T-helper 17 cell (primary cell): Measurements from ENCODE around the gene IGF1R. TPM values are rescaled to one million over a fixed set of nuclear protein-coding genes. Genes with fewer than 3 reads are reported as not detected.
"Not testable (repeated sequence)": the region's sequence is repeated elsewhere in the genome, so short reads cannot be mapped to it uniquely, and the experiment has no call there.

Experiments
- ATAC-seq: fragments of 150-1000 bp; cut with Tn5 transposase; 2 replicates; pipeline ENCODE4 v1.10.0; 2021; ENCODE audit warnings: mild to moderate bottlenecking, moderate library complexity
- DNase-seq, 3 donors: peaks; one replicate each; pipeline versions ENCODE4 v3.0.0 to v3.0.0-alpha.2; 2020 to 2021
- H3K9me3 ChIP-seq: one replicate; pipeline ENCODE4 v1.7.0; 2013; ENCODE audit warnings: low read length, mild to moderate bottlenecking; ENCODE audit not compliant: control insufficient read depth, poor library complexity, severe bottlenecking
- H3K27ac Mint-ChIP-seq: one replicate; pipeline ENCODE4 v1.8.0; 2022; ENCODE audit warnings: mild to moderate bottlenecking, moderate library complexity, mixed read lengths
- H3K27me3 Mint-ChIP-seq: one replicate; pipeline ENCODE4 v1.8.0; 2022; ENCODE audit warnings: mixed read lengths
- H3K36me3 Mint-ChIP-seq: one replicate; pipeline ENCODE4 v1.8.0; 2022; ENCODE audit warnings: low read depth, mixed read lengths
- H3K4me1 Mint-ChIP-seq: one replicate; pipeline ENCODE4 v1.8.0; 2022; ENCODE audit warnings: mild to moderate bottlenecking, mixed read lengths
- H3K4me3 Mint-ChIP-seq: one replicate; pipeline ENCODE4 v1.8.0; 2022; ENCODE audit warnings: mild to moderate bottlenecking, moderate library complexity, mixed read lengths
- total RNA-seq, 4 donors: library from RNA in 2 of 4; stranded (reverse) in 2 of 4; gene quantifications; one replicate each; pipeline ENCODE4 v1.2.3 and lab custom pipeline; 2022 to 2026

Gene IGF1R
- total RNA-seq (10 to 100 TPM; 13.7 to 27.1 TPM), total RNA-seq (lab: John Stamatoyannopoulos, UW) (10.5 to 13.6 reads per million in 2 donors)

DNA sequence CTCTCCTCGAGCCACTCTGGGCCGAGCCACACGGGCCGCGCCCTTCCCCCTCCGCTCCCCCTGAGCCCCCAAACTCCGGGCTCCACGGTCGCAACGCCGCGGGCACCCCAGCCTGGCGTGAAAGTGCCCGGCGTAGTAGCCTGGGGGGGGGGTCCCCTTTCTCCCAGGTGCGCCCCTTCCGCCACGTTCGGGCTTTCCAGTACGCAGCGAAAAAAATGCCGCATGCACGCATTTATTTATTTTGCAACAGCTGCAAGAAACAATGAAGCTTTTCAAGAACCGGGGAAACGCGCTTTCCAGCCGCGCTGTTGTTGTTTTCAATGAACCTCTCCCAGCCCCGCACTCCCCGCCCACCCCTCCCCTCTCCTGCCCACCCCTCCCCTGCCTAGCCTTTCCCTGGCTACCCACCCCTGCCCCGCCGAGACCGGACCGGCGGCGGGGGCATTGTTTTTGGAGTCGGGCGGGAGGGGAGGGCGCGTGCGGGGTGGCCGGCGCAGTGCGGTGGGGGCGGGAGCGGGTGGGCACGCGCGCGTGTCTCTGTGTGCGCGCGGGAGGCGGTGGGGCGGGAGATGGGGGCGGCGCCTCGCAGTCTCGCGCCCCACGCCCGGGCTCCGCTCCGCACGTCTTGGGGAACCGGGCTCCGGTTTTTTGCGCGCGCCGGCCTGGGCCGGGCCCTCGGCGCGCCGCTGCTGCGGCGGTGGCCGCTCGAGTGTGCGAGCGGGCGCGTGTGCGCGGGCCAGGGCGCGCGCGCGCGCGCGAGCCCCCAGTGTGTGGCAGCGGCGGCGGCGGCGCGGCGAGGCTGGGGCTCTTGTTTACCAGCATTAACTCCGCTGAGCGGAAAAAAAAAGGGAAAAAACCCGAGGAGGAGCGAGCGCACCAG is at the start of gene IGF1R:
Gene IGF1R, plus strand, starts transcription at position 766 of the 880 bp plus-strand sequence. CDS start 1,043 bp downstream, outside the sequence.
- H3K27ac Mint-ChIP-seq, result peak within 1 kb of the TSS; percentile 51
- H3K9me3 ChIP-seq, result peaks cover 2% of the 10 kb centered on the region
- H3K4me3 Mint-ChIP-seq, result peak within 1 kb of the TSS; percentile 87
- peaks cover 34% of the 10 kb centered on the region for H3K27me3 Mint-ChIP-seq
- H3K36me3 Mint-ChIP-seq, result peaks cover 2% of the 10 kb centered on the region
- H3K4me1 Mint-ChIP-seq, result peaks cover 21% of the 10 kb centered on the region
- DNase-seq (peak; percentile 63 to 89 (median 71)), ATAC-seq (peak; percentile 82)

- H3K27me3 Mint-ChIP-seq, result peaks cover 24% of the 10 kb centered on the region
- peak overlapping the region; percentile 92 for H3K4me3 Mint-ChIP-seq
- no peak for DNase-seq
- peaks cover 9% of the 10 kb centered on the region for H3K4me1 Mint-ChIP-seq
- H3K36me3 Mint-ChIP-seq, result no peaks in the 10 kb centered on the region
- H3K9me3 ChIP-seq, result no peaks in the 10 kb centered on the region
- ATAC-seq, result peak; percentile 64
- peak overlapping the region; percentile 91 for H3K27ac Mint-ChIP-seq
Measured at GRCh38 chr15:98599909-98600691, 48.2 kb upstream of the IGF1R start.

DNA sequence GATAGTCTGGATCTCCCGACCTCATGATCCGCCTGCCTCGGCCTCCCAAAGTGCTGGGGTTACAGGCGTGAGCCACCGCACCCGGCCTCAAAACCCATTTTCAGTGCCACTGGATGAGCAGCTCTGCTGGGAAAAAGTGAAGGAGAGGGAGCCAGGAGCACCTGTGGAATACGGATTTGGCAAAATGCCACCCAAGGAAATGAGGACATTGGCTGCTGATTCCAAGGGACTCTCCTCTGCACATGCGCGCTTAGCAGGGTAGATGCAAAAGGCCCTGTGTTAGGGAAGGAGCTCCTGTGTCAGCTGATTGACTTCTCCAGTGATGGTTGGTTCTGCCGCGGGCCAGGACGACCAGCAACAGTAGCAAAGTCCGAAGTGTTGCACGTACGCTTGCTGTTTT is 43.4 kb upstream of the IGF1R start:
- Mint-ChIP-seq H3K27me3 (peaks cover 15% of the 10 kb centered on the region), H3K27ac (no peak overlapping the region), H3K4me3 (no peak overlapping the region), H3K36me3 (no peaks in the 10 kb centered on the region), H3K4me1 (peaks cover 8% of the 10 kb centered on the region)
- DNase-seq (no peak), ATAC-seq (no peak)
- H3K9me3 ChIP-seq, result no peaks in the 10 kb centered on the region

- ATAC-seq, result no peak
- H3K27me3 Mint-ChIP-seq, result peaks cover 12% of the 10 kb centered on the region
- H3K27ac Mint-ChIP-seq, result no peak overlapping the region
- no peaks in the 10 kb centered on the region for H3K9me3 ChIP-seq
- DNase-seq, result no peak
- H3K36me3 Mint-ChIP-seq, result no peaks in the 10 kb centered on the region
- H3K4me3 Mint-ChIP-seq, result no peak overlapping the region
- H3K4me1 Mint-ChIP-seq, result no peaks in the 10 kb centered on the region
Measured at GRCh38 chr15:98609144-98609852, 39.0 kb upstream of the IGF1R start.

- DNase-seq (no peak), ATAC-seq (no peak)
- Mint-ChIP-seq H3K27me3 (peaks cover 13% of the 10 kb centered on the region), H3K27ac (no peak overlapping the region), H3K36me3 (no peaks in the 10 kb centered on the region), H3K4me1 (no peaks in the 10 kb centered on the region), H3K4me3 (no peak overlapping the region)
- no peaks in the 10 kb centered on the region for H3K9me3 ChIP-seq
Measured at GRCh38 chr15:98610991-98611390, 37.3 kb upstream of the IGF1R start.

- ATAC-seq (no peak), DNase-seq (no peak)
- H3K4me1 Mint-ChIP-seq, result no peaks in the 10 kb centered on the region
- no peak overlapping the region for H3K4me3 Mint-ChIP-seq
- H3K36me3 Mint-ChIP-seq, result no peaks in the 10 kb centered on the region
- H3K9me3 ChIP-seq, result no peaks in the 10 kb centered on the region
- H3K27me3 Mint-ChIP-seq, result peaks cover 18% of the 10 kb centered on the region
- no peak overlapping the region for H3K27ac Mint-ChIP-seq
Measured at GRCh38 chr15:98611808-98612207, 36.5 kb upstream of the IGF1R start.

- H3K27ac Mint-ChIP-seq, result no peak overlapping the region
- peaks cover 26% of the 10 kb centered on the region for H3K27me3 Mint-ChIP-seq
- H3K4me3 Mint-ChIP-seq, result peak overlapping the region; percentile 10
- DNase-seq (no peak), ATAC-seq (no peak)
- H3K36me3 Mint-ChIP-seq, result no peaks in the 10 kb centered on the region
- no peaks in the 10 kb centered on the region for H3K9me3 ChIP-seq
- no peaks in the 10 kb centered on the region for H3K4me1 Mint-ChIP-seq
Measured at GRCh38 chr15:98612490-98613110, 35.7 kb upstream of the IGF1R start.

- H3K27ac Mint-ChIP-seq, result no peak overlapping the region
- H3K4me3 Mint-ChIP-seq, result no peak overlapping the region
- no peak for DNase-seq
- H3K36me3 Mint-ChIP-seq, result no peaks in the 10 kb centered on the region
- H3K27me3 Mint-ChIP-seq, result peaks cover 23% of the 10 kb centered on the region
- no peaks in the 10 kb centered on the region for H3K9me3 ChIP-seq
- H3K4me1 Mint-ChIP-seq, result no peaks in the 10 kb centered on the region
- ATAC-seq, result no peak
Measured at GRCh38 chr15:98614681-98615080, 33.7 kb upstream of the IGF1R start.

- DNase-seq, result no peak
- Mint-ChIP-seq H3K4me1 (no peaks in the 10 kb centered on the region), H3K27ac (no peak overlapping the region), H3K27me3 (peaks cover 37% of the 10 kb centered on the region), H3K4me3 (no peak overlapping the region), H3K36me3 (no peaks in the 10 kb centered on the region)
- no peaks in the 10 kb centered on the region for H3K9me3 ChIP-seq
- no peak for ATAC-seq
Measured at GRCh38 chr15:98616397-98616796, 31.9 kb upstream of the IGF1R start.

GRCh38 chr15:98617328-98617980 is 30.9 kb upstream of the IGF1R start:
- H3K9me3 ChIP-seq, result no peaks in the 10 kb centered on the region
- DNase-seq (no peak), ATAC-seq (no peak)
- Mint-ChIP-seq H3K27me3 (peaks cover 37% of the 10 kb centered on the region), H3K36me3 (no peaks in the 10 kb centered on the region), H3K27ac (no peak overlapping the region), H3K4me3 (no peak overlapping the region), H3K4me1 (no peaks in the 10 kb centered on the region)

GRCh38 chr15:98618576-98618975 is 29.8 kb upstream of the IGF1R start:
- peaks cover 37% of the 10 kb centered on the region for H3K27me3 Mint-ChIP-seq
- H3K4me3 Mint-ChIP-seq, H3K9me3 ChIP-seq, H3K4me1 Mint-ChIP-seq, H3K27ac Mint-ChIP-seq, DNase-seq, H3K36me3 Mint-ChIP-seq, ATAC-seq: not testable (repeated sequence)

DNA sequence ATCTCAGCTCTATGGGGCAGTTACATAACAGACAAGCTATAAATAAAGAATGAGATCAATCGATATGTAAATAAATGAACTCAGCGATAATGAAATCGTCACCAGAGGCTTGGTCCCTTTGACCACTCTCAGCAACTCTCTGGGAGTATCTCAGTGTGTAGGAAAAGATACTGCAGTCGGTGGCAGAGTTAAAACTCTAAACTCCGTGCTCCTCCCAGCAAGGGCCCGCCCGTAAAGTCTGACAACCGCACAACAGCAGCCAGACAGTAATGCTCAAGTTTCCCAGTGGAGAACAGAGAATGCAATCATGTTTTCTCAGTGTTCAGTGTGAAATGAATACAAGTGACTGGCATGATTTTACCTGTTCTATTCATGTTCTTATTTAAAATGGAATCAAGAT is 28.3 kb upstream of the IGF1R start:
- Mint-ChIP-seq H3K36me3 (no peaks in the 10 kb centered on the region), H3K4me3 (no peak overlapping the region), H3K27me3 (peaks cover 37% of the 10 kb centered on the region), H3K4me1 (no peaks in the 10 kb centered on the region), H3K27ac (no peak overlapping the region)
- ATAC-seq, result no peak
- H3K9me3 ChIP-seq, result no peaks in the 10 kb centered on the region
- DNase-seq, result no peak
